NCI-H1048 (cell line): ENCODE results near the gene IGBP1.
"Not testable (repeated sequence)": the region's sequence is repeated elsewhere in the genome, so short reads cannot be mapped to it uniquely, and the experiment has no call there.

Experiments used
- DNase-seq: peaks from one replicate; lab custom pipeline; 2025; lab: John Stamatoyannopoulos, UW

The IGBP1 gene

DNA sequence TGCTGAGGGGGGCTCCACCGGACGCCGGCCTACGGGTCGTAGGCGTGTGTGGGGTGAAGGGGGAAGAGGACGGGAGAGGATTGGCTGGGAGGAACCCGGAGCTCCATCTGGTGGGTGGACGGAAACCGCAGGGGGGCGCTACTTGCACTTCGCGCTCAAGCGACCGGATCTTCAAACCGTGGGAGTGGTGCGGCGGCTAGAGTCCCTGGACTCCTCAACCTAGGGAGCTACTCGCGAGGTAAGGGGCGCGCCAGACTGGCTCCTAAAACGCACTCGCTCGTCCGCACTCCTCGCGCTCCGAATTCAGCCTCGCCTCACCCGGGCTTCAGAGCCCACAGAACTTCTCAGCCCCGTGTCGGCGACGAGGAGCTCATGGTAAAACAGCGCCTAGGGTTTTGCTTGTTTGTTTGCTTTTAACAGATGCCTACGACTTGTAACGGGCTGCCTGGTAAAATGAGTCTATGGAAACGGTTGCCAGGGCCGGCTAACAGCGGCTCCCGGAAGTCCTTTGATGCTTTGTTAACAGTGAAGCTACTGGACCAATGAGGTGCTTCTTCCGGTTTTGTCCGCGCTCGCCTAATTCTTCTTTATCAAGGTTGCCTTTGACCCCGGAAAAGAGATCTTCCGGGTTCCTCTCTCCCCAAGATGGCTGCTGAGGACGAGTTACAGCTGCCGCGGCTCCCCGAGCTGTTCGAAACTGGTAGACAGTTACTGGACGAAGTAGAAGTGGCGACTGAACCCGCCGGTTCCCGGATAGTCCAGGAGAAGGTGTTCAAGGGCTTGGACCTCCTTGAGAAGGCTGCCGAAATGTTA, at the start of gene IGBP1:
IGBP1 (plus strand) TSS at position 145 of the 813 bp plus-strand sequence; CDS start at position 646, 501 bp downstream.
- peak; percentile 35 for DNase-seq

- DNase-seq = no peak
Measured at GRCh38 chrX:70084592-70085240, 48.5 kb upstream of the IGBP1 start.

- DNase-seq = no peak
Measured at GRCh38 chrX:70087857-70088630, 45.2 kb upstream of the IGBP1 start.

GRCh38 chrX:70088751-70089150, 44.5 kb upstream of the IGBP1 start:
- no peak for DNase-seq

DNA sequence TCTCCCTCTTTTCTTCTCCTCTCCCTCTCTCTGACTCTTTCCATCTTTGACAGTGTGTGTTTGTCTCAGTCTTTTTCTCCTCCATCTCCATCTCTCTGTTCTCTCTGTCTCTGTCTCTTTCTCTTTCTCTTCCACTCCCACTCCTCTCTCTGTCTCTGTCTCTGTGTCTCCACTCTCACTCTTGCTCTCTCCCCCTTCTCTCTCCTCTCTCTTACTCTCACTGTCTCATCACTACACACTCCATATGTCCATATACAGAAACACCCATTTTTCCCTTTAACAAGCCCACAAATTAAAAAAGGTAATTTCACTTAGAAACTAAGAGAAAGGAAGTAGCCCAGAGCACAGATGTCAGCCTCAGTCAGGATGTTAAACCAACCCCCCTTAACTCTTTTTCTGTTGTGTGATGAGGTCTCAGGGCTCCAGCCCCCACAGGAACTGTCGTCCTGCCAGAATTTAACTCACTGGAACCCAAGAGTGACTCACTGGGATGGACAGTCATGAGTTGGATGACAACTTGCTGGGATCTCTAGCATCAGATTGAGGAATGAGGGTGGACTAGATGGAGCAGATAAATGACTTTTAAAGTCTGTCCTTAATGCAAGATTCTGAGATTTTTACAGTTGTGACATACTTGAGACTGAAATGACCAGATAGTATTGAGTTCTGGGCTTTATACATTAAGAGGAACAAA, 43.5 kb upstream of the IGBP1 start:
- no peak for DNase-seq

DNA sequence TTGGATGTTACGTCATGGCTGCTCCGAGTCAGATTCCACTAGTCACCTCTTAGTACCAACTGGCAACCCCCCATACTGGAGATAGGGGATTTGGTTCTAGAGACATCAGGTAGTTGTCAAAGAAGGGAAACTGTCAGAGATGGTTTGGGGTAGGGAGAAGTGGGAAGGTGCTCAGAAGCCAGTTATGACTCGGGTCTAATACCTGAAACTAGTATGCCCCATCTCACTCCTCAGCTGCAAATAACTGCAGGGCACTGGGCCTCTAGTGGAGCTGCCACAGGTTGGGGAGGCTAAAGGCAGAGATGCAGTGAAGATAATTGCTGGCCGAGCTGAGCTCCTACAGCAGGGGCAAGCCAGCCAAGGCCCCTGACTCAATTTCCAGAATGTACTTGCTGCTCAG, 41.0 kb upstream of the IGBP1 start:
- no peak for DNase-seq

- no peak for DNase-seq
Measured at GRCh38 chrX:70096052-70096451, 37.2 kb upstream of the IGBP1 start.

DNA sequence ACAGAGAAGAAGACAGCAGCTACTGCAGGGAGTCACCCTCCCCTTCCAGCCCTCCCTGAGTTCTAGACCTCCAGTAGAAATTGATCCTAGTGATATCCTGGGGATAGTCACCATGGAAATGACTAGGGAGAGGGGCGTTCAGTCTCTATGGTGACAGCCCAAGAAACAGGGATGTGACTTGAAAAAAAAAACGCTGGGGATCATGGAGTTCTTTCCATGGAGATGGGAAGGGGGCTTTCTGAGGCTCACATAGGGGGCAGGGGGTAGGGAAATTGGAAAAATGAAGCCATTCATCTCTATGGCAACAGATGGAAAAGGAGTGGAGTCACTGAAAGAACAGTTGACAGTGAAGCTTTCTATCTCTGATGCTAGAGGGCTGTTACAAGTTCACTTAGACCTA, 28.0 kb upstream of the IGBP1 start:
- no peak for DNase-seq

GRCh38 chrX:70111436-70112026, 21.7 kb upstream of the IGBP1 start:
- DNase-seq = not testable (repeated sequence)

DNA sequence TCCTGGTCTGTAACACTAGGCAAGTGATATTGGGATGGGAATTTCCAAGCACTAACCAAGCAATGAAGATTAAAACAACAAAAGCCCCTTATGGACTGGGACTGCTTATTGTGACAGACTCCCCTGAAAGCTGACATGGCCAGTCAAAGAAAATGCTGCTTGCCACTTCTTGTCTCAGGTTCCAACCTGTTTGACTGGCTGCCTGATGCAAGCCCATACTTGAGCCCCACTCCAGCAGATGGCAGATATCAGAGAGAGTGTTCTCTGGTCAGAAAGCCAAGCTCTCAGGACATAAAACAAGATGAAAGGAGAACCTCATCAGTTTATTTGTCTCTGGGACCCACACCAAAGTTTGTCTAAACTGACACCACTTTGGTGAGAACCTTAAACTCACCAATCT, 15.5 kb upstream of the IGBP1 start:
- no peak for DNase-seq

GRCh38 chrX:70123014-70123413, 10.2 kb upstream of the IGBP1 start:
- not testable (repeated sequence) for DNase-seq

DNA sequence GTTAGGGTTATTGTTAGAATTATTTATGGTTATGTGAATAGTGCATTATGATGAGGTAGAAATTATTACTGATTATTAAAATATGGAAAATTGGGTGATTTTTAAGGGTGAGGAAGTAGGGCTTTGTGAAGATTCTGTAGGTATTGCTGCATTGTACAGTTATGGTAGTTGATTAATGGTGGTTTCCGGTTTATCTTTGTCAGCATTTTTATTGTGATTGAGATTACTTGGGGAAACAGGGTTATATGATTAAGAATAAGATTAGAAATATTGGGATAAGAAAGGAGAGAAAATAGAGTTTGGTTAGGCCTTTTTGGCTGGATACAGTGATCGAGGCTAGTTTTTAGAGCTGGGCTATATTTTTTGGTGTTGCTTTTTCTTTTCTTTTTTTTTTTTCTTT, 8.6 kb upstream of the IGBP1 start:
- no peak for DNase-seq

- no peak for DNase-seq
Measured at GRCh38 chrX:70128071-70128470, 5.2 kb upstream of the IGBP1 start.

GRCh38 chrX:70129816-70130215, 3.4 kb upstream of the IGBP1 start:
- DNase-seq = no peak

GRCh38 chrX:70132224-70132623, 1.0 kb upstream of the IGBP1 start:
- no peak for DNase-seq

- DNase-seq = no peak
Measured at GRCh38 chrX:70132877-70133302, 357 bp upstream of the IGBP1 start.

GRCh38 chrX:70134116-70134477, 850 bp downstream of the IGBP1 start:
- no peak for DNase-seq

GRCh38 chrX:70138622-70139021, 5.4 kb downstream of the IGBP1 start:
- DNase-seq = no peak

DNA sequence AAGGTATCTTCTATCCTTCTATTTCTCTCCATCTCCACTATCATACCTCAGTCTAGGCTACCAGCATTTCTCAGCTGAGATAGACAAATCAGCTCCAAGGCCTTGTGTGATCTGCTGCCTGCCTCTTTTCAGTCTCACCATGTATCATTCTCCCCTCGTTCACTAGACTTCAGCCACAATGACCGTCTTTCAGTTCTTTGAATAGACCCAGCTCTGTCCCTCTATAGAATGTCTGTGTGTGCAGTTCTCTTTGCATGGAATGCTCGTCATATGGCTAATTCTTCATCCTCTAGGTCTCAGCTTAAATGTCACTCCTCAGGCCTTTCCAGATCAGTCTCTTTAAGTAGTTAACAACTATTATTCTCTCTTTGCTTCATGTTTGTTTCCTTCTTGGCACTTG, 6.5 kb downstream of the IGBP1 start:
- no peak for DNase-seq

DNA sequence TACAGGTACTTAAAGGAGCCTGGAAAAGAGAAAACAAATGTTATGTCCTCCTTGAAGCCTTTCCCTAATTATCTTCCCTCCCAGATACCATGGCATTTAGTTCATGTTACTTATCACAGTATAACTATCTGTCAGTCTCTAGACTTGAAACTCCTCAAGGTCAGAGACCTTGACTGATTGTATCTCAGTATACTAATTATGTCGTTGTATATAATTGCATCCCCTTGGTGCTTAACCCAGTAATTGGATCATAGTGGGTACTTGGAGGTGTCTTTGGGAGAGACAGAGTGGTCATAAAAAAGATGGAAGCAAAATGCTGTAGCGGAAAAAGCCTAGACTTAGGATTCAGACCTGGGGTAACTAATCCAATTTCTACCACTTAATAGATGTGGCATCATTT, 8.1 kb downstream of the IGBP1 start:
- no peak for DNase-seq

GRCh38 chrX:70166601-70167590, 33.6 kb downstream of the IGBP1 start:
- no peak for DNase-seq
